Endothelial cell of umbilical vein (primary cell): ENCODE measurements around the gene PHACTR1. TPM values are rescaled to one million over a fixed set of nuclear protein-coding genes. Genes with fewer than 3 reads are reported as not detected.

Experiments
- BruUV-seq: library from RNA; stranded (reverse); fragments of 400-500 nt; replicated peaks from 2 replicates; lab custom pipeline; 2021; lab: Mats Ljungman, UMichigan
- CTCF ChIA-PET: fragments of 300-600, 350-600 bp; sonication (Branson Sonifier 250); formaldehyde crosslinking; loops from one replicate; lab custom pipeline; 2021; ENCODE audit warnings: antibody characterized with exemption, inconsistent platforms; lab: Charles Lee
- POLR2A ChIA-PET: fragments of 300-600, 350-600 bp; sonication (Branson Sonifier 250); formaldehyde crosslinking; loops from one replicate; lab custom pipeline; 2021; ENCODE audit warnings: antibody characterized with exemption, inconsistent platforms; lab: Charles Lee
- DNase-seq: peaks from one replicate; pipeline ENCODE4 v3.0.0-alpha.2; 2011; ENCODE audit warnings: low read depth, low spot score
- FAIRE-seq: peaks from 2 replicates; lab custom pipeline; 2011; peaks lifted over from hg19 to GRCh38; lab: Jason Lieb, UNC
- H2AFZ ChIP-seq: 2 replicates; pipeline ENCODE4 v1.6.0; 2012; ENCODE audit warnings: low read depth, low read length, control low read depth, inconsistent platforms
- H3K27ac ChIP-seq: 2 replicates; pipeline ENCODE4 v1.5.1; 2011; ENCODE audit warnings: low read depth, mild to moderate bottlenecking, control low read depth, low read length, moderate library complexity; ENCODE audit not compliant: insufficient read depth
- H3K27me3 ChIP-seq, 2 experiments: 2 replicates each; pipeline versions ENCODE4 v1.6.0 to v1.6.1; 2011; ENCODE audit warnings: low read length in 2 of 2, mixed read lengths in 1 of 2; ENCODE audit not compliant: control insufficient read depth in 2 of 2, insufficient read depth in 2 of 2
- H3K36me3 ChIP-seq, 2 experiments: 2 replicates in 1 of 2; 3 replicates in 1 of 2; pipeline ENCODE4 v1.5.1; 2011; ENCODE audit warnings: low read length in 2 of 2, mild to moderate bottlenecking in 1 of 2, moderate library complexity in 1 of 2; ENCODE audit not compliant: control insufficient read depth in 2 of 2, insufficient read depth in 2 of 2; ENCODE audit errors: extremely low read depth in 1 of 2
- H3K4me1 ChIP-seq: 3 replicates; pipeline ENCODE4 v1.5.1; 2011; ENCODE audit warnings: mild to moderate bottlenecking, low read length; ENCODE audit not compliant: control insufficient read depth, insufficient read depth; ENCODE audit errors: extremely low read depth
- H3K4me2 ChIP-seq: 2 replicates; pipeline ENCODE4 v1.6.1; 2011; ENCODE audit warnings: low read length, control low read depth, mixed read lengths; ENCODE audit not compliant: insufficient read depth
- H3K4me3 ChIP-seq, 3 experiments: fragments of 200-600 bp in 1 of 3; sonication (generic), shearing (Covaris generic) in 1 of 3; replicated peaks in 1 of 3; 2 replicates each; pipeline ENCODE4 v1.5.1; 2011 to 2016; ENCODE audit warnings: control low read depth in 3 of 3, low read length in 3 of 3, mild to moderate bottlenecking in 2 of 3, inconsistent platforms in 1 of 3, low read depth in 1 of 3, moderate library complexity in 1 of 3; ENCODE audit not compliant: insufficient read depth in 1 of 3
- H3K79me2 ChIP-seq: 2 replicates; pipeline ENCODE4 v1.6.0; 2012; ENCODE audit warnings: low read length, inconsistent platforms; ENCODE audit not compliant: control insufficient read depth, insufficient read depth
- H3K9ac ChIP-seq: replicated peaks from 2 replicates; pipeline ENCODE3; 2011; ENCODE audit warnings: low read length, control low read depth; ENCODE audit not compliant: insufficient read depth; ENCODE audit errors: extremely low read depth
- H3K9me1 ChIP-seq: replicated peaks from 3 replicates; pipeline ENCODE4 v1.6.0; 2011; ENCODE audit warnings: mild to moderate bottlenecking, low read length; ENCODE audit not compliant: control insufficient read depth, insufficient read depth; ENCODE audit errors: extremely low read depth
- H3K9me3 ChIP-seq: replicated peaks from 2 replicates; pipeline ENCODE4 v1.5.1; 2012; ENCODE audit warnings: low read length, inconsistent platforms; ENCODE audit not compliant: control insufficient read depth, insufficient read depth
- H4K20me1 ChIP-seq: replicated peaks from 2 replicates; pipeline ENCODE3; 2011; ENCODE audit warnings: mild to moderate bottlenecking, low read length; ENCODE audit not compliant: control insufficient read depth, insufficient read depth; ENCODE audit errors: extremely low read depth
- CTCF ChIP-seq, 2 donors: IDR thresholded peaks; 1 replicate in 1 of 2; 2 replicates in 1 of 2; pipeline ENCODE4 v1.5.1; 2011; ENCODE audit warnings: low read length in 2 of 2, mild to moderate bottlenecking in 2 of 2, moderate library complexity in 2 of 2, control low read depth in 1 of 2, inconsistent platforms in 1 of 2, low read depth in 1 of 2; ENCODE audit not compliant: insufficient read depth in 1 of 2; ENCODE audit errors: extremely low read depth in 1 of 2
- EZH2 ChIP-seq: IDR thresholded peaks from 2 replicates; pipeline ENCODE4 v1.6.1; 2012; ENCODE audit warnings: borderline replicate concordance, low read depth, mild to moderate bottlenecking, moderate library complexity, low read length, inconsistent platforms; ENCODE audit not compliant: severe bottlenecking
- FOS ChIP-seq: IDR thresholded peaks from 2 replicates; pipeline ENCODE4 v1.6.1; 2011; ENCODE audit warnings: mild to moderate bottlenecking, low read length, moderate library complexity, borderline replicate concordance; ENCODE audit not compliant: insufficient read depth
- GATA2 ChIP-seq: IDR thresholded peaks from 2 replicates; pipeline ENCODE4 v1.7.0; 2011; ENCODE audit warnings: low read depth, mild to moderate bottlenecking, moderate library complexity, mixed read lengths, low read length; ENCODE audit not compliant: insufficient read length, insufficient read depth
- JUN ChIP-seq: IDR thresholded peaks from 2 replicates; pipeline ENCODE4 v1.6.1; 2011; ENCODE audit warnings: borderline replicate concordance, low read depth; ENCODE audit not compliant: insufficient read length, insufficient read depth
- MAX ChIP-seq: IDR thresholded peaks from 2 replicates; pipeline ENCODE4 v1.6.1; 2011; ENCODE audit not compliant: insufficient read depth, insufficient read length
- MYC ChIP-seq: IDR thresholded peaks from one replicate; pipeline ENCODE4 v1.6.1; 2011; ENCODE audit warnings: mild to moderate bottlenecking, low read depth, low read length
- POLR2A ChIP-seq: IDR thresholded peaks from 2 replicates; pipeline ENCODE4 v1.6.1; 2012; ENCODE audit warnings: low read depth, mild to moderate bottlenecking, control low read depth, low read length
- POLR2AphosphoS5 ChIP-seq: IDR thresholded peaks from 2 replicates; pipeline ENCODE4 v1.6.1; 2012; ENCODE audit warnings: low read depth, mild to moderate bottlenecking, control low read depth, low read length, moderate library complexity; ENCODE audit not compliant: insufficient read depth
- dilution Hi-C: fragments of 300-500 bp; cut with MboI; formaldehyde crosslinking; loops from one replicate; pipeline ENCODE4 v1.15.0; 2019; ENCODE audit warnings: low sequenced_read_pairs; ENCODE audit not compliant: extremely low pct_ligation_motif_present
- intact Hi-C: fragments of 100-400 bp; cut with micrococcal nuclease; formaldehyde crosslinking; loops from one replicate; pipeline ENCODE4 v1.10.0; 2022
- polyA plus RNA-seq, 4 experiments: library from polyadenylated mRNA; depleted of rRNA in 3 of 4; stranded (reverse) in 3 of 4; unstranded in 1 of 4; fragments of >200 nt; gene quantifications; 2 replicates each; pipeline versions ENCODE4 v1.2.1 to v1.2.3, GENCODE V29; 2011 to 2012; ENCODE audit warnings: missing spikeins in 1 of 4
- total RNA-seq: library from RNA; stranded (reverse); gene quantifications from 2 replicates; pipeline ENCODE4 v1.2.3, GENCODE V29; 2021

Gene PHACTR1
- total and polyA plus RNA-seq, 2 donors (not counting 3 experiments of a cell fraction or from before 2014, with no cell fraction given) = 2.4 to 23.2 TPM

- H3K36me3 ChIP-seq = no peaks in the 10 kb centered on the region
- TF ChIP-seq MYC = no peak
- no peak for TF ChIP-seq JUN
- TF ChIP-seq POLR2AphosphoS5 = no peak
- TF ChIP-seq FOS = no peak
- no peak for TF ChIP-seq CTCF (IDR thresholded peaks at IDR 0.05; ENCODE audit: extremely low read depth in 1 of 2, insufficient read depth in 1 of 2, low read depth in 1 of 2, low read length in 2 of 2)
- TF ChIP-seq POLR2A = no peak
- no peak for TF ChIP-seq MAX
- TF ChIP-seq GATA2 = no peak
- no peak for TF ChIP-seq EZH2
- ChIA-PET POLR2A (no interaction called here), CTCF (interaction anchor here (0.7 to 1.2 kb wide), 2 partner anchors 14 to 56 kb away, joined by 3 to 5 read pairs; no protein-coding TSS in a partner anchor)
- no peaks in the 10 kb centered on the region for H3K9me3 ChIP-seq
- no peaks in the 10 kb centered on the region for H3K27me3 ChIP-seq
- no peak overlapping the region for H3K4me2 ChIP-seq
- H3K4me3 ChIP-seq = no peak overlapping the region
- no peak for FAIRE-seq
- no peaks in the 10 kb centered on the region for H3K4me1 ChIP-seq
- H3K9me1 ChIP-seq = no peaks in the 10 kb centered on the region
- no TSS peak for BruUV-seq
- no peak overlapping the region for H3K9ac ChIP-seq
- no peak overlapping the region for H2AFZ ChIP-seq
- intact Hi-C loops = no loop called here
- H4K20me1 ChIP-seq = no peaks in the 10 kb centered on the region
- H3K27ac ChIP-seq = no peak overlapping the region
- H3K79me2 ChIP-seq = no peaks in the 10 kb centered on the region
- dilution Hi-C loops = no loop called here
- DNase-seq = no peak
These were observed 284.0 kb downstream of the PHACTR1 start for GRCh38 chr6:13000537-13000936.
